ENCODE data around the gene CMTM5. TPM values are rescaled to one million over a fixed set of nuclear protein-coding genes. Genes with fewer than 3 reads are reported as not detected.

The CMTM5 gene
- total and polyA plus RNA-seq, 10 donors = 1.3 to 13.0 (median 4.1) TPM

DNA sequence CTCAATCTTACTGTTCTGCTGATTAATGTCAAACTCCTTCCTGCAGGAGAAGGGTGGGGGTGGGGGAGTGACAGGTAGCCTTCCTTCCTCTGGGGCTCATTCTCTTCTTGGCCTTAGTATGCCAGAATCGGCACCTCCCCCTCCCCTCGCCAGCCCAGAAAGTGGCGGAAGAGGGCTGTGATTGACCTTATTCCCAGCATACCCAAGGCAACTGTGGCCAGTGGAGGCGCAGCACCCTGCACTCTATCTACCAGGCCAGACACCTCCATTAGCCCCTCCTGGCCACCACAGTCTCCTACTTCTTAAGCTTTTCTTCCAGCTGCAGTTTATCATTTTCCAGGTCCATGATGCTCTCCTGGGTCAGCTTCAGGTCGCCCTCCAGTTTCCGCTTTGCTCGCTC lies 15.8 kb downstream of the CMTM5 start:
- H3K9me3 ChIP-seq = no peaks in the 10 kb centered on the region
- no peak for DNase-seq
- TF ChIP-seq, protein P1, sequence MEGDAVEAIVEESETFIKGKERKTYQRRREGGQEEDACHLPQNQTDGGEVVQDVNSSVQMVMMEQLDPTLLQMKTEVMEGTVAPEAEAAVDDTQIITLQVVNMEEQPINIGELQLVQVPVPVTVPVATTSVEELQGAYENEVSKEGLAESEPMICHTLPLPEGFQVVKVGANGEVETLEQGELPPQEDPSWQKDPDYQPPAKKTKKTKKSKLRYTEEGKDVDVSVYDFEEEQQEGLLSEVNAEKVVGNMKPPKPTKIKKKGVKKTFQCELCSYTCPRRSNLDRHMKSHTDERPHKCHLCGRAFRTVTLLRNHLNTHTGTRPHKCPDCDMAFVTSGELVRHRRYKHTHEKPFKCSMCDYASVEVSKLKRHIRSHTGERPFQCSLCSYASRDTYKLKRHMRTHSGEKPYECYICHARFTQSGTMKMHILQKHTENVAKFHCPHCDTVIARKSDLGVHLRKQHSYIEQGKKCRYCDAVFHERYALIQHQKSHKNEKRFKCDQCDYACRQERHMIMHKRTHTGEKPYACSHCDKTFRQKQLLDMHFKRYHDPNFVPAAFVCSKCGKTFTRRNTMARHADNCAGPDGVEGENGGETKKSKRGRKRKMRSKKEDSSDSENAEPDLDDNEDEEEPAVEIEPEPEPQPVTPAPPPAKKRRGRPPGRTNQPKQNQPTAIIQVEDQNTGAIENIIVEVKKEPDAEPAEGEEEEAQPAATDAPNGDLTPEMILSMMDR (IDR thresholded peaks at IDR 0.05 in 8 of 11, conservative IDR thresholded peaks at IDR 0.05 in 3 of 11) = no peak
- no peak for TF ChIP-seq POLR2A (IDR thresholded peaks at IDR 0.05)
- TF ChIP-seq POLR2AphosphoS5 (IDR thresholded peaks at IDR 0.05) = no peak
- intact Hi-C loops (cut with DNase I; ENCODE audit: low total_unique reads) = no loop called here
- no peaks in the 10 kb centered on the region for H3K36me3 ChIP-seq
- peaks cover 0 to 28% (median 0%) of the 10 kb centered on the region in 7 donors for H3K27me3 ChIP-seq (replicated peaks in 1 of 7)
- WGBS, 5 donors = 77 to 81% (median 78%) methylated on average over 7 of the region's 7 CpGs
- H3K4me1 ChIP-seq = no peaks in the 10 kb centered on the region
- H3K4me3 ChIP-seq = no peak overlapping the region
- H3K27ac ChIP-seq = no peak overlapping the region

DNA sequence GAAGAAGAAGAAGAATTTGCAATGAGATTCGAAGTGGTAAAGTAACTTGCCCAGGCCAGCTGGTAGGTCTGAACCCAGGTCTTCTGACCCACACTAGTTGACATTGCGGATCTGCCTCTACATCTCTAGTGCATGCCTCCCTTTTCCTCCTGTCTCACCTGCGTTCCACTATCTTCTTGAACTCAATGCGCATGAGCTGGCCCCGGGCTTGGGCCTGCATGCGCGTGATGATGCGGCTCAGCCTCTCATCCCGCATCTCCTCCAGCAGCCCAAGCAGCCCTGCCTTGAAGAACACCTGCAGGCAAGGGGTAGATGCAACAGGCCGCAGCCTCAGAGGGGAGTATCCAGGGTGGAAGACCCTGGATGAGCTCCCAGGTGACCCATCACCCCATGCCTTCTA lies 19.3 kb downstream of the CMTM5 start:
- Histone ChIP-seq H3K4me1 (no peaks in the 10 kb centered on the region), H3K36me3 (no peaks in the 10 kb centered on the region), H3K4me3 (no peak overlapping the region), H3K27ac (no peak overlapping the region), H3K27me3 (replicated peaks in 1 of 7) (peaks cover 0 to 10% (median 0%) of the 10 kb centered on the region in 7 donors), H3K9me3 (no peaks in the 10 kb centered on the region)
- TF ChIP-seq POLR2A (IDR thresholded peaks at IDR 0.05) (no peak), POLR2AphosphoS5 (IDR thresholded peaks at IDR 0.05) (no peak)
- TF ChIP-seq, protein P1 (IDR thresholded peaks at IDR 0.05 in 8 of 11, conservative IDR thresholded peaks at IDR 0.05 in 3 of 11) = no peak
- intact Hi-C loops (cut with DNase I; ENCODE audit: low total_unique reads) = no loop called here
- 86 to 91% (median 91%) methylated on average over 10 of the region's 10 CpGs for WGBS, 5 donors
- no peak for DNase-seq

DNA sequence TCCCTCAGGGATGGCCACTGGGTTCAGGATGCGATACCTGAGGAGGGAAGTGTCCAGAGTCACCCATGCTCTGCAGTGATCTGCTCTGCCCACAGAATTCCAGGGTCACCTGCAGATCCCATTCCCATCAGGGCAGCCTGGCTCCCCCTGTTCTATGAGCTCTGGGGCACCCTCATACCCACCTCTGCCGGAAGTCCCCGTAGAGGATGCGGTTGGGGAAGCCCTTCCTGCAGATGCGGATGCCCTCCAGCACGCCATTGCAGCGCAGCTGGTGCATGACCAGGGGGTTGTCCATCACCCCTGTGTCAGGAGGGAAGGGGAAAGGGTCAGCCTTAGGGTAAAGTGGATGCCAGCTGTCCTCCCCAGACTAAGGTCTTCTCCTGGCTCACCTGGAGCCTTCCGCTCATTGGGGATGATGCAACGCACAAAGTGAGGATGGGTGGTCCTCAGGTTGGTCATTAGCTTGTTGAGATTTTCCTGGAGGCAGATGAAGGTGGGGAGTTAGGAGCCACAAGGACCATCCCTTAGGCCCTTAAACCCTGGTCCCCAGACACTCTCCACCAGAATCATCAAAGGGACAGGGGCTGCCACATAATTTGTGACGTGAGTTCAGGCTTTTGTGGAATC lies 20.0 kb downstream of the CMTM5 start:
- Histone ChIP-seq H3K9me3 (no peaks in the 10 kb centered on the region), H3K27ac (no peak overlapping the region), H3K36me3 (no peaks in the 10 kb centered on the region), H3K27me3 (replicated peaks in 1 of 7) (peaks cover 0 to 10% (median 0%) of the 10 kb centered on the region in 7 donors), H3K4me1 (no peaks in the 10 kb centered on the region), H3K4me3 (no peak overlapping the region)
- intact Hi-C loops (cut with DNase I; ENCODE audit: low total_unique reads) = no loop called here
- DNase-seq = no peak
- TF ChIP-seq, protein P1 (IDR thresholded peaks at IDR 0.05 in 8 of 11, conservative IDR thresholded peaks at IDR 0.05 in 3 of 11) = no peak
- TF ChIP-seq POLR2A (IDR thresholded peaks at IDR 0.05) = no peak
- TF ChIP-seq POLR2AphosphoS5 (IDR thresholded peaks at IDR 0.05) = no peak
- 85 to 93% (median 89%) methylated on average over 9 to 10 of the region's 10 CpGs for WGBS, 5 donors

DNA sequence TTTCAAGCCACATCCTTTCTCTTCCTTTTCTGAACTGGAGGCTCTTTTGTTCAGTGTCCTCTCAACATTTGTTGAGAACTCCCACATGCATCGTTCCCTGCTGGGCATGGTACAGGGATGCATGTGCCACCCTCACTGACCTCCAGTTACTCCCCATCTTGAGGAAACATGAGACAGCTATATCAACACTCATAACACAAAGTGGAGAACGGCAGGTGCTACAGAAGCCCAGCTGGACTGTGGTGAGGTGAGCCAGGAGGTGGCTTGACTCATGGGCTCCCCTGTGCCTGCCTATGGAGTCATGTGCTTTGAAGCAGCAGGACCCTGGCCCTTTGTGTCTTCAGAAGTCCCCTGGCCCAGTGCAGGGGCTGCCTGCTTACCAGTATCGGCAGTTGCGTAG lies 21.5 kb downstream of the CMTM5 start:
- DNase-seq = no peak
- 67 to 95% (median 84%) methylated on average over 2 to 4 of the region's 4 CpGs for WGBS, 5 donors
- TF ChIP-seq, protein P1 (IDR thresholded peaks at IDR 0.05 in 8 of 11, conservative IDR thresholded peaks at IDR 0.05 in 3 of 11) = no peak
- TF ChIP-seq POLR2A (IDR thresholded peaks at IDR 0.05) = no peak
- no peak for TF ChIP-seq POLR2AphosphoS5 (IDR thresholded peaks at IDR 0.05)
- H3K27me3 ChIP-seq (replicated peaks in 1 of 7) = peaks cover 0 to 9% (median 0%) of the 10 kb centered on the region in 7 donors
- intact Hi-C loops (cut with DNase I; ENCODE audit: low total_unique reads) = no loop called here
- H3K4me1 ChIP-seq = no peaks in the 10 kb centered on the region
- H3K4me3 ChIP-seq = no peak overlapping the region
- H3K27ac ChIP-seq = no peak overlapping the region
- H3K36me3 ChIP-seq = no peaks in the 10 kb centered on the region
- H3K9me3 ChIP-seq = no peaks in the 10 kb centered on the region

All from spleen (tissue), 11 donors.